Left renal pelvis (tissue), 4 donors: ENCODE data around the gene CFAP90. TPM values are rescaled to one million over a fixed set of nuclear protein-coding genes. Genes with fewer than 3 reads are reported as not detected.

Experiments used
- DNase-seq, 4 donors: peaks; one replicate each; pipeline ENCODE4 v3.0.0-alpha.2; 2013; ENCODE audit warnings: low read depth in 4 of 4, low spot score in 3 of 4
- polyA plus RNA-seq, 4 donors: library from polyadenylated mRNA; unstranded; fragments of 120-200 nt; gene quantifications; one replicate each; pipeline ENCODE4 v1.2.1, GENCODE V29; 2013; ENCODE audit not compliant: insufficient read length in 4 of 4

CFAP90 gene
- polyA plus RNA-seq: 1 to 10 TPM; 1.7 to 6.3 (median 4.5) TPM

GRCh38 chr5:7850395-7851239 lies at the start of gene CFAP90:
TSS of gene CFAP90 (minus strand) at chr5:7851133. CDS start at chr5:7851021, 112 bp downstream.
- DNase-seq: peak in 1 of 4 donors; percentile 59

GRCh38 chr5:7897014-7897600 lies 46.2 kb upstream of the CFAP90 start:
- no peak for DNase-seq

GRCh38 chr5:7894860-7895259 lies 43.9 kb upstream of the CFAP90 start:
- no peak for DNase-seq

GRCh38 chr5:7894439-7894838 lies 43.5 kb upstream of the CFAP90 start:
- DNase-seq: no peak

- DNase-seq: no peak
Measured at GRCh38 chr5:7888901-7889300, 38.0 kb upstream of the CFAP90 start.

- DNase-seq: no peak
Measured at GRCh38 chr5:7886849-7887475, 36.0 kb upstream of the CFAP90 start.

GRCh38 chr5:7884491-7885267 lies 33.7 kb upstream of the CFAP90 start:
- no peak for DNase-seq

- DNase-seq: no peak
Measured at GRCh38 chr5:7882926-7883325, 32.0 kb upstream of the CFAP90 start.

- no peak for DNase-seq
Measured at GRCh38 chr5:7881816-7882215, 30.9 kb upstream of the CFAP90 start.

- no peak for DNase-seq
Measured at GRCh38 chr5:7881091-7881490, 30.2 kb upstream of the CFAP90 start.

- no peak for DNase-seq
Measured at GRCh38 chr5:7878381-7878873, 27.5 kb upstream of the CFAP90 start.

GRCh38 chr5:7877851-7878250 lies 26.9 kb upstream of the CFAP90 start:
- no peak for DNase-seq

- no peak for DNase-seq
Measured at GRCh38 chr5:7876867-7877266, 25.9 kb upstream of the CFAP90 start.

- DNase-seq: no peak
Measured at GRCh38 chr5:7875151-7875550, 24.2 kb upstream of the CFAP90 start.

GRCh38 chr5:7874639-7875038 lies 23.7 kb upstream of the CFAP90 start:
- no peak for DNase-seq

- no peak for DNase-seq
Measured at GRCh38 chr5:7873216-7873615, 22.3 kb upstream of the CFAP90 start.

- DNase-seq: no peak
Measured at GRCh38 chr5:7872517-7873130, 21.7 kb upstream of the CFAP90 start.

GRCh38 chr5:7871653-7872052 lies 20.7 kb upstream of the CFAP90 start:
- no peak for DNase-seq

GRCh38 chr5:7869474-7870136 lies 18.7 kb upstream of the CFAP90 start:
- no peak for DNase-seq
